LNCAP (cell line): Measurements from ENCODE around the gene IL22.

ENCODE experiments used
- CTCF ChIP-seq: fragments of 450-650 bp; IDR thresholded peaks from 2 replicates; pipeline ENCODE4 v1.5.1; 2017; ENCODE audit warnings: mild to moderate bottlenecking

IL22 gene

GRCh38 chr12:68263366-68263765 lies 10.0 kb upstream of the IL22 start:
- TF ChIP-seq CTCF = no peak

GRCh38 chr12:68261896-68262295 lies 8.5 kb upstream of the IL22 start:
- no peak for TF ChIP-seq CTCF

GRCh38 chr12:68260153-68260552 lies 6.7 kb upstream of the IL22 start:
- TF ChIP-seq CTCF = no peak

GRCh38 chr12:68259318-68259940 lies 6.0 kb upstream of the IL22 start:
- TF ChIP-seq CTCF = no peak

GRCh38 chr12:68252077-68252476 lies 1.3 kb downstream of the IL22 start:
- no peak for TF ChIP-seq CTCF

- TF ChIP-seq CTCF = no peak
Observed at GRCh38 chr12:68250454-68250853, 3.0 kb downstream of the IL22 start.

- TF ChIP-seq CTCF = no peak
Observed at GRCh38 chr12:68247785-68248184, 5.6 kb downstream of the IL22 start.

GRCh38 chr12:68246350-68246749 lies 7.1 kb downstream of the IL22 start:
- TF ChIP-seq CTCF = no peak
